GM08714 (cell line): ENCODE results near the gene DHPS.
"Not testable (repeated sequence)": the region's sequence is repeated elsewhere in the genome, so short reads cannot be mapped to it uniquely, and the experiment has no call there.

Source experiments
- H3K4me3 ChIP-seq: fragments of 200-500 bp; sonication (Bioruptor generic); 2 replicates; pipeline ENCODE4 v1.5.1; 2014; ENCODE audit warnings: mild to moderate bottlenecking, low read length, inconsistent platforms
- ZNF274 ChIP-seq: IDR thresholded peaks from 2 replicates; pipeline ENCODE4 v1.6.1; 2012; ENCODE audit warnings: mild to moderate bottlenecking, low read depth, low read length

The DHPS gene

GRCh38 chr19:12715929-12716328 lies 34.2 kb upstream of the DHPS start:
- TF ChIP-seq ZNF274 = no peak
- H3K4me3 ChIP-seq = no peak overlapping the region

- TF ChIP-seq ZNF274 = no peak
- H3K4me3 ChIP-seq = no peak overlapping the region
Observed at GRCh38 chr19:12715102-12715501, 33.4 kb upstream of the DHPS start.

GRCh38 chr19:12713304-12713703 lies 31.6 kb upstream of the DHPS start:
- H3K4me3 ChIP-seq = not testable (repeated sequence)

GRCh38 chr19:12712077-12712476 lies 30.4 kb upstream of the DHPS start:
- not testable (repeated sequence) for H3K4me3 ChIP-seq

- no peak for TF ChIP-seq ZNF274
- no peak overlapping the region for H3K4me3 ChIP-seq
Observed at GRCh38 chr19:12711187-12711586, 29.5 kb upstream of the DHPS start.

GRCh38 chr19:12708641-12709040 lies 27.0 kb upstream of the DHPS start:
- no peak for TF ChIP-seq ZNF274
- H3K4me3 ChIP-seq = no peak overlapping the region

GRCh38 chr19:12706332-12706718 lies 24.6 kb upstream of the DHPS start:
- H3K4me3 ChIP-seq = no peak overlapping the region
- TF ChIP-seq ZNF274 = no peak

GRCh38 chr19:12705654-12706331 lies 24.1 kb upstream of the DHPS start:
- no peak for TF ChIP-seq ZNF274
- no peak overlapping the region for H3K4me3 ChIP-seq

- H3K4me3 ChIP-seq = no peak overlapping the region
- TF ChIP-seq ZNF274 = no peak
Observed at GRCh38 chr19:12705169-12705568, 23.5 kb upstream of the DHPS start.

GRCh38 chr19:12703046-12703445 lies 21.4 kb upstream of the DHPS start:
- no peak for TF ChIP-seq ZNF274
- no peak overlapping the region for H3K4me3 ChIP-seq

GRCh38 chr19:12701596-12702282 lies 20.1 kb upstream of the DHPS start:
- TF ChIP-seq ZNF274 = no peak
- no peak overlapping the region for H3K4me3 ChIP-seq

- no peak overlapping the region for H3K4me3 ChIP-seq
- TF ChIP-seq ZNF274 = no peak
Observed at GRCh38 chr19:12698138-12698537, 16.5 kb upstream of the DHPS start.

- peak overlapping the region; percentile 77; the same call in 1 of the 2 replicates for H3K4me3 ChIP-seq
Observed at GRCh38 chr19:12697425-12697824, 15.7 kb upstream of the DHPS start.

- TF ChIP-seq ZNF274 = no peak
- peak within 1 kb of the TSS; percentile 77 for H3K4me3 ChIP-seq
Observed at GRCh38 chr19:12696366-12697335, 15.0 kb upstream of the DHPS start, which contains the start of gene FBXW9. Gene FBXW9, minus strand, starts transcription at chr19:12696631. Its CDS starts 50 bp downstream, at chr19:12696581.

GRCh38 chr19:12695997-12696365 lies 14.3 kb upstream of the DHPS start:
- no peak for TF ChIP-seq ZNF274

More at GRCh38 chr19:12695997-12696365, 14.3 kb upstream of the DHPS start:
- peak overlapping the region; percentile 77 for H3K4me3 ChIP-seq
